ENCODE data around the gene OR6K3.

- TF ChIP-seq CTCF (IDR thresholded peaks at IDR 0.05; ENCODE audit: low read depth, low read length, poor library complexity, severe bottlenecking) (no peak), EZH2phosphoT487 (IDR thresholded peaks at IDR 0.05; ENCODE audit: borderline replicate concordance, low read length) (no peak)
These were observed 33.5 kb downstream of the OR6K3 start for GRCh38 chr1:158687037-158687436.
